ENCODE results near the gene WDR20. TPM values are rescaled to one million over a fixed set of nuclear protein-coding genes. Genes with fewer than 3 reads are reported as not detected.

WDR20 gene
- total and polyA plus RNA-seq, 2 of the 4 experiments (the other 2 are of a cell fraction): 20.3 to 27.4 TPM

- Histone ChIP-seq H3K27me3 (ENCODE audit: control insufficient read depth, insufficient read depth, low read length) (no peaks in the 10 kb centered on the region), H3K27ac (ENCODE audit: insufficient read depth, low read length) (no peak overlapping the region), H3K9ac (ENCODE audit: low read depth, low read length) (no peak overlapping the region), H3K9me3 (ENCODE audit: control insufficient read depth, insufficient read depth, low read length) (no peaks in the 10 kb centered on the region), H2AFZ (replicated peaks; ENCODE audit: low read length, poor library complexity) (no peak overlapping the region), H3K9me1 (ENCODE audit: insufficient read depth, low read length) (peaks cover 5% of the 10 kb centered on the region; the same call in 1 of the 2 replicates), H3K4me3 (ENCODE audit: insufficient read depth, low read depth, low read length) (no peak overlapping the region), H3K56ac (ENCODE audit: extremely low read depth, insufficient read depth, low read length) (no peak overlapping the region), H2BK5ac (ENCODE audit: low read depth, low read length, poor library complexity, severe bottlenecking) (no peak overlapping the region), H2BK20ac (ENCODE audit: low read depth, low read length) (no peak overlapping the region), H3K36me3 (ENCODE audit: control insufficient read depth, insufficient read depth, low read length) (peaks cover 3% of the 10 kb centered on the region), H3K4me2 (ENCODE audit: low read depth, low read length) (no peak overlapping the region), H3K23ac (ENCODE audit: low read depth, low read length) (no peak overlapping the region), H3K79me1 (ENCODE audit: low read depth in 1 of 2, low read length in 2 of 2) (peaks cover 12 to 71% of the 10 kb centered on the region in 2 experiments), H2BK15ac (ENCODE audit: low read depth, low read length) (no peak overlapping the region), H4K91ac (ENCODE audit: insufficient read depth, low read depth, low read length) (no peak overlapping the region), H3K4ac (ENCODE audit: low read depth, low read length) (no peak overlapping the region), H3K14ac (replicated peaks; ENCODE audit: low read depth, low read length) (no peak overlapping the region), H4K20me1 (ENCODE audit: insufficient read depth, low read length) (peaks cover 59% of the 10 kb centered on the region), H3K4me1 (ENCODE audit: control insufficient read depth, insufficient read depth, low read length) (no peaks in the 10 kb centered on the region; the same call in 1 of the 2 replicates), H4K5ac (ENCODE audit: low read depth, low read length) (no peak overlapping the region), H3K18ac (ENCODE audit: low read depth, low read length) (no peak overlapping the region), H2AK9ac (replicated peaks; ENCODE audit: low read depth, low read length, poor library complexity) (no peak overlapping the region), H2AK5ac (ENCODE audit: low read depth, low read length) (no peak overlapping the region), H4K8ac (ENCODE audit: low read depth in 2 of 2, low read length in 2 of 2) (no peak overlapping the region), H2BK120ac (ENCODE audit: low read depth, low read length) (no peak overlapping the region)
- in situ Hi-C loops (cut with MboI; ENCODE audit: low sequenced_read_pairs): loop anchor here (10.0 kb wide), 1 partner anchor 170 kb away; the partner anchor contains the start of gene ZNF839
- no TSS peak for BruUV-seq (replicated peaks)
- TF ChIP-seq CEBPB (IDR thresholded peaks at IDR 0.05; ENCODE audit: low read depth, low read length): no peak
- TF ChIP-seq USF2 (IDR thresholded peaks at IDR 0.05; ENCODE audit: low read depth, low read length): no peak
- no peak for TF ChIP-seq MAZ (IDR thresholded peaks at IDR 0.05; ENCODE audit: borderline replicate concordance, low read depth, low read length)
- no peak for TF ChIP-seq CHD1 (IDR thresholded peaks at IDR 0.05; ENCODE audit: low read depth, low read length)
- TF ChIP-seq POLR2A (IDR thresholded peaks at IDR 0.05; ENCODE audit: low read depth, low read length): no peak
- no peak for TF ChIP-seq ELK1 (IDR thresholded peaks at IDR 0.05; ENCODE audit: borderline replicate concordance, low read depth, low read length)
- TF ChIP-seq RAD21 (IDR thresholded peaks at IDR 0.05; ENCODE audit: low read length): no peak
- POLR2A ChIA-PET (ENCODE audit: unreplicated experiment): no interaction called here
- CTCF ChIA-PET: interaction anchor here (0.6 to 1.3 kb wide), 2 partner anchors 9 to 169 kb away, joined by 3 to 6 read pairs; no protein-coding TSS in a partner anchor
- DNase-seq (no peak), ATAC-seq (ENCODE audit: low read depth) (no peak)
- intact Hi-C loops (cut with micrococcal nuclease): loop anchor here (5.0 kb wide), 1 partner anchor 147 kb away; no protein-coding TSS in a partner anchor
- dilution Hi-C loops (cut with HindIII; ENCODE audit: low sequenced_read_pairs, unreplicated experiment): no loop called here
Measured at GRCh38 chr14:102144914-102145313, 5.2 kb downstream of the WDR20 start.
